ENCODE measurements around the gene RNH1.

RNH1 gene

DNA sequence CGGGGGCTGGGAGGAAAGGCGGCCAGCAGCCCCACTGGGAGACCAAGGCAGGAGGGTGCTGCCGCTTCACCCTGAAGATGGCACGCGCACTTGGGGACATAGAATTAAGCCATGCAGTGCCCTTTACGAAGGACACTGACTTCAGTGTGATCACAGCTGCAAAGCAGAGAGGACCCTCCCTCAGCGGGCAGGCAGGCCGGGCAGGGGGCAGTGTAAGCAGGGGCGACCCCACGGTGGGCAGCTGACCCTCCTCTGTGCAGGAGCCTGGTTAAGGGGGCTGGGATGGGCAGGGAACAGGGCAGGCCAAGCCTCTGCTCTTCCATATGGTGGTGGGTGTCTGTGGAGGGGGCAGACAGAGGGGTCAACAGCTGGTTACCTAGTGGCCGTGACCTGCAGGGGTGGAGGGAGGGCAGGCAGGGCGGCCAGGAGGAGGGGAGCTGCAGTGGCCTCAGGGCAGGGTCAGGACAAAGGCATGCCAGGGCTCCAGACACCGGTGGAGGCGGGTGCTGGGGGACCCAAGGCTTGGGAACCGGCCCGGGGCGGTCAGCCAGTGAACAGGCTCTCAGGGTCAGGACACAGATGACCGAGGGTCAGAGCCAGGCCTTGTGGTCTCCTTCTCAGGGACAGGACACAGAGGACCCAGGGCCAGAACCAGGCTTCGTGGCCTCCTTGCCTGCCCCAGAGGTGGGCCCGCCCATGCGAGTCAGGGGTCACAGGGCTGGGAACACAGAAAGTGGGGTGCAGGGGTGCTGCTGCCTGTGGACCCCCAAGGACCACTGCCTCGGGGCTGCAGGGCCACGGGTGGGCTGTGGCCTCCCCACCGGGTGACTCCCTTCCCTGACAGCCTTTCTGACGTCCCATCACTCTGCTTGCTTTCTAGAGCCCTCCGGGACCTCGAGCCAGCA, 46.3 kb upstream of the RNH1 start:
- DNase-seq (ENCODE audit: low read depth), result no peak
- no peak overlapping the region for H3K4me3 ChIP-seq (replicated peaks; ENCODE audit: low read depth, low read length)
- TF ChIP-seq, protein P1, sequence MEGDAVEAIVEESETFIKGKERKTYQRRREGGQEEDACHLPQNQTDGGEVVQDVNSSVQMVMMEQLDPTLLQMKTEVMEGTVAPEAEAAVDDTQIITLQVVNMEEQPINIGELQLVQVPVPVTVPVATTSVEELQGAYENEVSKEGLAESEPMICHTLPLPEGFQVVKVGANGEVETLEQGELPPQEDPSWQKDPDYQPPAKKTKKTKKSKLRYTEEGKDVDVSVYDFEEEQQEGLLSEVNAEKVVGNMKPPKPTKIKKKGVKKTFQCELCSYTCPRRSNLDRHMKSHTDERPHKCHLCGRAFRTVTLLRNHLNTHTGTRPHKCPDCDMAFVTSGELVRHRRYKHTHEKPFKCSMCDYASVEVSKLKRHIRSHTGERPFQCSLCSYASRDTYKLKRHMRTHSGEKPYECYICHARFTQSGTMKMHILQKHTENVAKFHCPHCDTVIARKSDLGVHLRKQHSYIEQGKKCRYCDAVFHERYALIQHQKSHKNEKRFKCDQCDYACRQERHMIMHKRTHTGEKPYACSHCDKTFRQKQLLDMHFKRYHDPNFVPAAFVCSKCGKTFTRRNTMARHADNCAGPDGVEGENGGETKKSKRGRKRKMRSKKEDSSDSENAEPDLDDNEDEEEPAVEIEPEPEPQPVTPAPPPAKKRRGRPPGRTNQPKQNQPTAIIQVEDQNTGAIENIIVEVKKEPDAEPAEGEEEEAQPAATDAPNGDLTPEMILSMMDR (IDR thresholded peaks at IDR 0.05; ENCODE audit: low read length, missing control alignments), result no peak

- H3K4me3 ChIP-seq (replicated peaks; ENCODE audit: low read depth, low read length), result no peak overlapping the region
- no peak for DNase-seq (ENCODE audit: low read depth)
- TF ChIP-seq, protein P1 (IDR thresholded peaks at IDR 0.05; ENCODE audit: low read length, missing control alignments), result no peak
Measured at GRCh38 chr11:551596-551995, 44.6 kb upstream of the RNH1 start.

DNA sequence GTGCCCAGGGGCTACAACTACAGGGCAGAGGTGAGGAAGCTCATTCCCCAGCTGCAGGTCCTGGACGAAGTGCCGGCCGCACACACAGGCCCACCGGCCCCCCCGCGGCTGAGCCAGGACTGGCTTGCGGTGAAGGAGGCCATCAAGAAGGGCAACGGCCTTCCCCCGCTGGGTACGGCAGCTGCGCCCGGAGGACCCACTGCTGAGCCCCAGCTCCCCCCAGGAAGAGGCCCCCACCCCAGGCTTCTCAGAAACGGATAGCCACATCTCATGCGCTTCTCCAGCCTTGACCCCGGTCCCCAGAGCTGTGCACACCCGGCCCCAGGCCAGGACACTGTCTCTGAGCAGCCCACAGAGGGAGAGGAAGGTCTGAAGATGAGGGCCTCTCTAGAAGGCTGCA, 44.1 kb upstream of the RNH1 start:
- TF ChIP-seq, protein P1 (IDR thresholded peaks at IDR 0.05; ENCODE audit: low read length, missing control alignments), result no peak
- no peak overlapping the region for H3K4me3 ChIP-seq (replicated peaks; ENCODE audit: low read depth, low read length)
- no peak for DNase-seq (ENCODE audit: low read depth)

- TF ChIP-seq, protein P1 (IDR thresholded peaks at IDR 0.05; ENCODE audit: low read length, missing control alignments), result no peak
- DNase-seq (ENCODE audit: low read depth), result no peak
- H3K4me3 ChIP-seq (replicated peaks; ENCODE audit: low read depth, low read length), result no peak overlapping the region
Measured at GRCh38 chr11:550746-551085, 43.7 kb upstream of the RNH1 start.

DNA sequence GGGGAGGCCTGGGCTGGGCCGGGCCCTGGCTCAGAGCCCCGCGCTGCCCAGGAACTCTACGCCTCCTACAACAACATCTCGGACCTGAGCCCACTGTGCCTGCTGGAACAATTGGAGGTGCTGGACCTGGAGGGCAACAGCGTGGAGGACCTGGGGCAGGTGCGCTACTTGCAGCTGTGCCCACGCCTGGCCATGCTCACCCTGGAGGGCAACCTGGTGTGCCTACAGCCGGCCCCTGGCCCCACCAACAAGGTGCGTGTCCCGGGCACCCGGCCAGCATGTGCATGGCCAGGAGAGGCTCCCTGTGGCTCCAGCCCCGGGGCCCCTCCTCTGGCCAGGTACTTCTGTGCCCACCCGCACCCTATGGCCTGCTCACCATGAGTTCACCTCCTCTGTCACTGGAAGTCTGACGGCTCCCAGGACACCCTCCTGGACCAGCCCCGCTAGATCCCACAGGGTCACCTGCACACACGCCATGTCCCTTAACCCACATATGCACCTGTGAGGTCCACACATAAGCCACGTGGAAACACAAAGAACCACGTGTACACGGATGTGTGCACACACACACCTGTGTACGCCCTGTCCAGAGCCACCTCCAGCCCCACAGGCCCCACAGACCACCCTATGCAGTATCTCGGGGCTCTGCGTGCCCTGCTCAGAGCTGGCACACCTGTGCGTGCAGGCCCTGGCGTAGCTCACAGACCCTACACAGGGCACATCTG, 43.1 kb upstream of the RNH1 start:
- DNase-seq (ENCODE audit: low read depth), result no peak
- H3K4me3 ChIP-seq (replicated peaks; ENCODE audit: low read depth, low read length), result no peak overlapping the region
- TF ChIP-seq, protein P1 (IDR thresholded peaks at IDR 0.05; ENCODE audit: low read length, missing control alignments), result no peak

DNA sequence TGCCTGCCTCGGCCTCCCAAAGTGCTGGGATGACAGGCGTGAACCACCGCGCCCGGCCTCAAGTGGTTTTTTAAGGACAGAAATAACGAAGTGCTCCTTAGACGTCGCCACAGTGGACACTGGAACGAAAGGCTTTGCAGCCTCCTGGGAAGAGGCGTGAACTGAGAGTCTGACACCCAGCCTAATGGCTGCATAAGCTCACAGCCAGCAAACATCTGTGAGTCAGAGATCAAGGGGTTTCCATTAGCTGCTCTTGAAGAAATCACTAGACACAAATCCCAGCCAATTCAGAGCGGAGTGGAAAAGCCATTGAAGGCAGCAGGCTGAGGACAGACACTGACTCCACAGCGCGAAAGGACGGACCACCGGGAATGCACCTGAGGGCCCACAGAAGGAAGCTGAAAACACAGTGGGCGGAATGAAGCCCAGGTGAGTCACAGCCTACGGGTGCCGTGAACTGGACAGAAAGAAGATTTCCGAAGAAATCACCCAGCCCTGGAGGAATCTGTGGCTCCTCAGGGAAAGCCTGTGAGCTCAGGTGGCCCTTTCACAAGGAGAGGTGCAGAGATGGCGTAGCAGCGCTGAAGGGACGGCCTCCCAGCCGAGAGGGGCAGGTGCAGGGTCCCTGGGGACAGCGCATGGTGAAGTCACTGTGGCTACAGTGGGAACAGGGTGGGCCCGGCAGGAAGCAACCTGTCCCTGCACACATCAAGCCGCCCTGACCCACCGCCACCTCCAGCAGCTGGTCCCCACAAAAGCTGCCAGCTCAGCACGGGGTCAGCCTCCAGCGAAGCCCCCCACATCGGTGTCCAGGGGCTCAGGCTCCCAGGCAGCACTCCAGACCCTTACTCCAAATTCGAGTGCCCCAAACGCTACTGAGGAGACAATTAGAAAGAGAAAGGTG, 41.9 kb upstream of the RNH1 start:
- H3K4me3 ChIP-seq (replicated peaks; ENCODE audit: low read depth, low read length), result no peak overlapping the region
- TF ChIP-seq, protein P1 (IDR thresholded peaks at IDR 0.05; ENCODE audit: low read length, missing control alignments), result no peak
- DNase-seq (ENCODE audit: low read depth), result no peak

Measured in fibroblast of pulmonary artery (primary cell).